Endothelial cell of umbilical vein (primary cell): ENCODE measurements around the gene ARHGEF12. TPM values are rescaled to one million over a fixed set of nuclear protein-coding genes. Genes with fewer than 3 reads are reported as not detected.

ENCODE experiments used
- BruUV-seq: library from RNA; stranded (reverse); fragments of 400-500 nt; replicated peaks from 2 replicates; lab custom pipeline; 2021; lab: Mats Ljungman, UMichigan
- CTCF ChIA-PET: fragments of 300-600, 350-600 bp; sonication (Branson Sonifier 250); formaldehyde crosslinking; loops from one replicate; lab custom pipeline; 2021; ENCODE audit warnings: antibody characterized with exemption, inconsistent platforms; lab: Charles Lee
- POLR2A ChIA-PET: fragments of 300-600, 350-600 bp; sonication (Branson Sonifier 250); formaldehyde crosslinking; loops from one replicate; lab custom pipeline; 2021; ENCODE audit warnings: antibody characterized with exemption, inconsistent platforms; lab: Charles Lee
- DNase-seq: peaks from one replicate; pipeline ENCODE4 v3.0.0-alpha.2; 2011; ENCODE audit warnings: low read depth, low spot score
- FAIRE-seq: peaks from 2 replicates; lab custom pipeline; 2011; peaks lifted over from hg19 to GRCh38; lab: Jason Lieb, UNC
- H2AFZ ChIP-seq: 2 replicates; pipeline ENCODE4 v1.6.0; 2012; ENCODE audit warnings: low read depth, low read length, control low read depth, inconsistent platforms
- H3K27ac ChIP-seq: 2 replicates; pipeline ENCODE4 v1.5.1; 2011; ENCODE audit warnings: low read depth, mild to moderate bottlenecking, control low read depth, low read length, moderate library complexity; ENCODE audit not compliant: insufficient read depth
- H3K27me3 ChIP-seq, 2 experiments: 2 replicates each; pipeline versions ENCODE4 v1.6.0 to v1.6.1; 2011; ENCODE audit warnings: low read length in 2 of 2, mixed read lengths in 1 of 2; ENCODE audit not compliant: control insufficient read depth in 2 of 2, insufficient read depth in 2 of 2
- H3K36me3 ChIP-seq, 2 experiments: 2 replicates in 1 of 2; 3 replicates in 1 of 2; pipeline ENCODE4 v1.5.1; 2011; ENCODE audit warnings: low read length in 2 of 2, mild to moderate bottlenecking in 1 of 2, moderate library complexity in 1 of 2; ENCODE audit not compliant: control insufficient read depth in 2 of 2, insufficient read depth in 2 of 2; ENCODE audit errors: extremely low read depth in 1 of 2
- H3K4me1 ChIP-seq: 3 replicates; pipeline ENCODE4 v1.5.1; 2011; ENCODE audit warnings: mild to moderate bottlenecking, low read length; ENCODE audit not compliant: control insufficient read depth, insufficient read depth; ENCODE audit errors: extremely low read depth
- H3K4me2 ChIP-seq: 2 replicates; pipeline ENCODE4 v1.6.1; 2011; ENCODE audit warnings: low read length, control low read depth, mixed read lengths; ENCODE audit not compliant: insufficient read depth
- H3K4me3 ChIP-seq, 3 experiments: fragments of 200-600 bp in 1 of 3; sonication (generic), shearing (Covaris generic) in 1 of 3; replicated peaks in 1 of 3; 2 replicates each; pipeline ENCODE4 v1.5.1; 2011 to 2016; ENCODE audit warnings: control low read depth in 3 of 3, low read length in 3 of 3, mild to moderate bottlenecking in 2 of 3, inconsistent platforms in 1 of 3, low read depth in 1 of 3, moderate library complexity in 1 of 3; ENCODE audit not compliant: insufficient read depth in 1 of 3
- H3K79me2 ChIP-seq: 2 replicates; pipeline ENCODE4 v1.6.0; 2012; ENCODE audit warnings: low read length, inconsistent platforms; ENCODE audit not compliant: control insufficient read depth, insufficient read depth
- H3K9ac ChIP-seq: replicated peaks from 2 replicates; pipeline ENCODE3; 2011; ENCODE audit warnings: low read length, control low read depth; ENCODE audit not compliant: insufficient read depth; ENCODE audit errors: extremely low read depth
- H3K9me1 ChIP-seq: replicated peaks from 3 replicates; pipeline ENCODE4 v1.6.0; 2011; ENCODE audit warnings: mild to moderate bottlenecking, low read length; ENCODE audit not compliant: control insufficient read depth, insufficient read depth; ENCODE audit errors: extremely low read depth
- H3K9me3 ChIP-seq: replicated peaks from 2 replicates; pipeline ENCODE4 v1.5.1; 2012; ENCODE audit warnings: low read length, inconsistent platforms; ENCODE audit not compliant: control insufficient read depth, insufficient read depth
- H4K20me1 ChIP-seq: replicated peaks from 2 replicates; pipeline ENCODE3; 2011; ENCODE audit warnings: mild to moderate bottlenecking, low read length; ENCODE audit not compliant: control insufficient read depth, insufficient read depth; ENCODE audit errors: extremely low read depth
- CTCF ChIP-seq, 2 donors: IDR thresholded peaks; 1 replicate in 1 of 2; 2 replicates in 1 of 2; pipeline ENCODE4 v1.5.1; 2011; ENCODE audit warnings: low read length in 2 of 2, mild to moderate bottlenecking in 2 of 2, moderate library complexity in 2 of 2, control low read depth in 1 of 2, inconsistent platforms in 1 of 2, low read depth in 1 of 2; ENCODE audit not compliant: insufficient read depth in 1 of 2; ENCODE audit errors: extremely low read depth in 1 of 2
- EZH2 ChIP-seq: IDR thresholded peaks from 2 replicates; pipeline ENCODE4 v1.6.1; 2012; ENCODE audit warnings: borderline replicate concordance, low read depth, mild to moderate bottlenecking, moderate library complexity, low read length, inconsistent platforms; ENCODE audit not compliant: severe bottlenecking
- FOS ChIP-seq: IDR thresholded peaks from 2 replicates; pipeline ENCODE4 v1.6.1; 2011; ENCODE audit warnings: mild to moderate bottlenecking, low read length, moderate library complexity, borderline replicate concordance; ENCODE audit not compliant: insufficient read depth
- GATA2 ChIP-seq: IDR thresholded peaks from 2 replicates; pipeline ENCODE4 v1.7.0; 2011; ENCODE audit warnings: low read depth, mild to moderate bottlenecking, moderate library complexity, mixed read lengths, low read length; ENCODE audit not compliant: insufficient read length, insufficient read depth
- JUN ChIP-seq: IDR thresholded peaks from 2 replicates; pipeline ENCODE4 v1.6.1; 2011; ENCODE audit warnings: borderline replicate concordance, low read depth; ENCODE audit not compliant: insufficient read length, insufficient read depth
- MAX ChIP-seq: IDR thresholded peaks from 2 replicates; pipeline ENCODE4 v1.6.1; 2011; ENCODE audit not compliant: insufficient read depth, insufficient read length
- MYC ChIP-seq: IDR thresholded peaks from one replicate; pipeline ENCODE4 v1.6.1; 2011; ENCODE audit warnings: mild to moderate bottlenecking, low read depth, low read length
- POLR2A ChIP-seq: IDR thresholded peaks from 2 replicates; pipeline ENCODE4 v1.6.1; 2012; ENCODE audit warnings: low read depth, mild to moderate bottlenecking, control low read depth, low read length
- POLR2AphosphoS5 ChIP-seq: IDR thresholded peaks from 2 replicates; pipeline ENCODE4 v1.6.1; 2012; ENCODE audit warnings: low read depth, mild to moderate bottlenecking, control low read depth, low read length, moderate library complexity; ENCODE audit not compliant: insufficient read depth
- dilution Hi-C: fragments of 300-500 bp; cut with MboI; formaldehyde crosslinking; loops from one replicate; pipeline ENCODE4 v1.15.0; 2019; ENCODE audit warnings: low sequenced_read_pairs; ENCODE audit not compliant: extremely low pct_ligation_motif_present
- intact Hi-C: fragments of 100-400 bp; cut with micrococcal nuclease; formaldehyde crosslinking; loops from one replicate; pipeline ENCODE4 v1.10.0; 2022
- polyA plus RNA-seq, 4 experiments: library from polyadenylated mRNA; depleted of rRNA in 3 of 4; stranded (reverse) in 3 of 4; unstranded in 1 of 4; fragments of >200 nt; gene quantifications; 2 replicates each; pipeline versions ENCODE4 v1.2.1 to v1.2.3, GENCODE V29; 2011 to 2012; ENCODE audit warnings: missing spikeins in 1 of 4
- total RNA-seq: library from RNA; stranded (reverse); gene quantifications from 2 replicates; pipeline ENCODE4 v1.2.3, GENCODE V29; 2021

Gene ARHGEF12
- total and polyA plus RNA-seq, 2 donors (not counting 3 experiments of a cell fraction or from before 2014, with no cell fraction given), result 20.9 to 125 TPM

- FAIRE-seq (no peak), DNase-seq (no peak)
- TF ChIP-seq EZH2 (no peak), POLR2A (no peak), GATA2 (no peak), MAX (no peak), CTCF (IDR thresholded peaks at IDR 0.05; ENCODE audit: extremely low read depth in 1 of 2, insufficient read depth in 1 of 2, low read depth in 1 of 2, low read length in 2 of 2) (no peak), POLR2AphosphoS5 (no peak), FOS (no peak), MYC (no peak), JUN (no peak)
- Histone ChIP-seq H3K4me2 (no peak overlapping the region), H3K27ac (no peak overlapping the region), H3K79me2 (no peaks in the 10 kb centered on the region), H3K9me3 (no peaks in the 10 kb centered on the region), H3K9ac (no peak overlapping the region), H3K36me3 (no peaks in the 10 kb centered on the region), H3K9me1 (no peaks in the 10 kb centered on the region), H3K4me3 (no peak overlapping the region), H3K4me1 (no peaks in the 10 kb centered on the region), H4K20me1 (no peaks in the 10 kb centered on the region), H2AFZ (no peak overlapping the region), H3K27me3 (peaks cover 21 to 24% of the 10 kb centered on the region in 2 experiments)
- ChIA-PET CTCF (interaction anchor here (1.6 to 4.2 kb wide), 3 partner anchors 10 to 14 kb away, joined by 6 to 35 read pairs (median 15); no protein-coding TSS in a partner anchor), POLR2A (no interaction called here)
- intact Hi-C loops (no loop called here), dilution Hi-C loops (no loop called here)
- BruUV-seq, result no TSS peak
These were observed 19.1 kb upstream of the ARHGEF12 start for GRCh38 chr11:120316880-120317688.
